Osteoblast (primary cell): ENCODE measurements around the gene DVL1. TPM values are rescaled to one million over a fixed set of nuclear protein-coding genes. Genes with fewer than 3 reads are reported as not detected.
A peak's percentile ranks its signal among the peaks of the same experiment; 100 is the strongest.

Experiments
- DNase-seq: peaks from one replicate; pipeline ENCODE4 v3.0.0; 2011; ENCODE audit warnings: low spot score, mixed read lengths; ENCODE audit not compliant: insufficient read length; ENCODE audit errors: missing footprints
- H2AFZ ChIP-seq: 2 replicates; pipeline ENCODE4 v1.6.0; 2011; ENCODE audit warnings: mild to moderate bottlenecking, low read length
- H3K27ac ChIP-seq: 2 replicates; pipeline ENCODE4 v1.5.1; 2011; ENCODE audit warnings: mild to moderate bottlenecking, low read depth, low read length, moderate library complexity
- H3K27me3 ChIP-seq: 2 replicates; pipeline ENCODE4 v1.6.0; 2012; ENCODE audit warnings: mild to moderate bottlenecking, control low read depth, inconsistent platforms, low read length, moderate library complexity; ENCODE audit not compliant: insufficient read depth
- H3K36me3 ChIP-seq: 2 replicates; pipeline ENCODE4 v1.5.1; 2011; ENCODE audit warnings: mild to moderate bottlenecking, low read length, control low read depth, moderate library complexity; ENCODE audit not compliant: insufficient read depth
- H3K4me1 ChIP-seq: 2 replicates; pipeline ENCODE4 v1.5.1; 2011; ENCODE audit warnings: mild to moderate bottlenecking, low read length, control low read depth, moderate library complexity; ENCODE audit not compliant: insufficient read depth
- H3K4me2 ChIP-seq: 2 replicates; pipeline ENCODE4 v1.6.0; 2011; ENCODE audit warnings: mild to moderate bottlenecking, low read length; ENCODE audit not compliant: insufficient read depth
- H3K4me3 ChIP-seq: fragments of 200-600 bp; sonication (generic); 3 replicates; pipeline ENCODE4 v1.5.1; 2012; ENCODE audit warnings: mild to moderate bottlenecking, low read length, inconsistent platforms; ENCODE audit not compliant: insufficient read depth
- H3K79me2 ChIP-seq: 2 replicates; pipeline ENCODE4 v1.6.0; 2012; ENCODE audit warnings: mild to moderate bottlenecking, low read length, control low read depth, inconsistent platforms; ENCODE audit not compliant: insufficient read depth
- H3K9me3 ChIP-seq: 2 replicates; pipeline ENCODE4 v1.5.1; 2011; ENCODE audit warnings: low read depth, low read length, control low read depth
- H4K20me1 ChIP-seq: 2 replicates; pipeline ENCODE4 v1.6.0; 2012; ENCODE audit warnings: mild to moderate bottlenecking, low read length, control low read depth; ENCODE audit not compliant: insufficient read depth
- CTCF ChIP-seq: IDR thresholded peaks from 2 replicates; pipeline ENCODE4 v1.5.1; 2011; ENCODE audit warnings: mild to moderate bottlenecking, low read depth, low read length, moderate library complexity; ENCODE audit errors: extremely low read depth
- total RNA-seq: library from RNA; depleted of rRNA; stranded (reverse); fragments of >200 nt; gene quantifications from 2 replicates; pipeline ENCODE4 v1.2.3, GENCODE V29; 2012

Gene DVL1
- total RNA-seq, 1 donor, result 73.5 TPM

GRCh38 chr1:1302006-1302430, 47.2 kb downstream of the DVL1 start:
- Histone ChIP-seq H3K27ac (no peak overlapping the region), H3K4me1 (peaks cover 28% of the 10 kb centered on the region), H3K4me3 (no peak overlapping the region), H3K27me3 (no peaks in the 10 kb centered on the region), H4K20me1 (peaks cover 59% of the 10 kb centered on the region), H2AFZ (no peak overlapping the region), H3K4me2 (no peak overlapping the region), H3K36me3 (peaks cover 3% of the 10 kb centered on the region), H3K79me2 (peaks cover 39% of the 10 kb centered on the region), H3K9me3 (no peaks in the 10 kb centered on the region)
- DNase-seq, result peak; percentile 93
- peak; percentile 43 for TF ChIP-seq CTCF

- DNase-seq, result no peak
Measured at GRCh38 chr1:1300352-1300739, 48.9 kb downstream of the DVL1 start.

GRCh38 chr1:1299686-1300351, 49.4 kb downstream of the DVL1 start:
- H3K4me3 ChIP-seq, result no peak overlapping the region
- H4K20me1 ChIP-seq, result peaks cover 40% of the 10 kb centered on the region
- H3K27me3 ChIP-seq, result no peaks in the 10 kb centered on the region
- peak; percentile 29 for TF ChIP-seq CTCF
- H3K27ac ChIP-seq, result no peak overlapping the region
- no peaks in the 10 kb centered on the region for H3K9me3 ChIP-seq
- H3K4me2 ChIP-seq, result no peak overlapping the region
- peaks cover 6% of the 10 kb centered on the region for H3K4me1 ChIP-seq
- peaks cover 17% of the 10 kb centered on the region for H3K79me2 ChIP-seq
- peak; percentile 87 for DNase-seq
- H2AFZ ChIP-seq, result no peak overlapping the region
- H3K36me3 ChIP-seq, result peaks cover 3% of the 10 kb centered on the region

More at GRCh38 chr1:1300352-1300739, 48.9 kb downstream of the DVL1 start:
- Histone ChIP-seq H3K27me3 (no peaks in the 10 kb centered on the region), H3K36me3 (peaks cover 3% of the 10 kb centered on the region), H3K4me1 (peaks cover 11% of the 10 kb centered on the region), H3K4me3 (no peak overlapping the region), H3K79me2 (peaks cover 22% of the 10 kb centered on the region), H4K20me1 (peaks cover 45% of the 10 kb centered on the region), H2AFZ (no peak overlapping the region), H3K27ac (no peak overlapping the region), H3K4me2 (no peak overlapping the region), H3K9me3 (no peaks in the 10 kb centered on the region)
- no peak for TF ChIP-seq CTCF

GRCh38 chr1:1298861-1299685, 50.1 kb downstream of the DVL1 start:
- Histone ChIP-seq H3K9me3 (no peaks in the 10 kb centered on the region), H3K4me2 (no peak overlapping the region), H3K4me1 (no peaks in the 10 kb centered on the region), H3K27ac (no peak overlapping the region), H3K79me2 (peaks cover 10% of the 10 kb centered on the region), H3K36me3 (peaks cover 3% of the 10 kb centered on the region), H2AFZ (no peak overlapping the region), H3K27me3 (no peaks in the 10 kb centered on the region), H3K4me3 (no peak overlapping the region), H4K20me1 (peaks cover 33% of the 10 kb centered on the region)
- no peak for TF ChIP-seq CTCF
- DNase-seq, result peak; percentile 94
